ENCODE results near the gene MDFI. TPM values are rescaled to one million over a fixed set of nuclear protein-coding genes. Genes with fewer than 3 reads are reported as not detected.
A peak's percentile ranks its signal among the peaks of the same experiment; 100 is the strongest.

The MDFI gene
- total and polyA plus RNA-seq, 7 donors: 0.53 to 3.0 (median 0.93) TPM

DNA sequence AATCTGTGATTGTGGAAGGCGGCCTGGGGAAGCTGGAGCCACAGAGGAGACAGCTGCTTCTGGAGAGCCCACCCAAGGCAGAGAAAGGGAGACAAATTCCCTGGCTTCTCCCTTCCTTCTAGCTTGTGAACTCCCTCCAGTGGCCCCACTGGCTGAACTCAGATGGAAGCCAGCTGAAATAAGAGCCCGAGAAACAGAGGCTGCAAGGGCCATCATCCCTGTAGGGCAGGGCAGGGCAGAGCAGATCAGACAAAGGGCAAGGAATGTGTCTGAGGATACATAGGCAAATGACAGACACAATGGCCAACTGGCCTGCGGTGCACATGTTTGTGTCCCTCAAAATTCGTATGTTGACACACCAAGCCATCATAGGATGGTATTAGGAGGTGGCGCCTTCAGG, 25.3 kb downstream of the MDFI start:
- no peak overlapping the region for H3K27ac ChIP-seq
- intact Hi-C loops (cut with DNase I): no loop called here
- TF ChIP-seq, protein P1, sequence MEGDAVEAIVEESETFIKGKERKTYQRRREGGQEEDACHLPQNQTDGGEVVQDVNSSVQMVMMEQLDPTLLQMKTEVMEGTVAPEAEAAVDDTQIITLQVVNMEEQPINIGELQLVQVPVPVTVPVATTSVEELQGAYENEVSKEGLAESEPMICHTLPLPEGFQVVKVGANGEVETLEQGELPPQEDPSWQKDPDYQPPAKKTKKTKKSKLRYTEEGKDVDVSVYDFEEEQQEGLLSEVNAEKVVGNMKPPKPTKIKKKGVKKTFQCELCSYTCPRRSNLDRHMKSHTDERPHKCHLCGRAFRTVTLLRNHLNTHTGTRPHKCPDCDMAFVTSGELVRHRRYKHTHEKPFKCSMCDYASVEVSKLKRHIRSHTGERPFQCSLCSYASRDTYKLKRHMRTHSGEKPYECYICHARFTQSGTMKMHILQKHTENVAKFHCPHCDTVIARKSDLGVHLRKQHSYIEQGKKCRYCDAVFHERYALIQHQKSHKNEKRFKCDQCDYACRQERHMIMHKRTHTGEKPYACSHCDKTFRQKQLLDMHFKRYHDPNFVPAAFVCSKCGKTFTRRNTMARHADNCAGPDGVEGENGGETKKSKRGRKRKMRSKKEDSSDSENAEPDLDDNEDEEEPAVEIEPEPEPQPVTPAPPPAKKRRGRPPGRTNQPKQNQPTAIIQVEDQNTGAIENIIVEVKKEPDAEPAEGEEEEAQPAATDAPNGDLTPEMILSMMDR (IDR thresholded peaks at IDR 0.05): no peak
- no peak for ATAC-seq
- DNase-seq: peak in 1 of 2 donors; percentile 36
- H3K9me3 ChIP-seq: no peaks in the 10 kb centered on the region
- no peaks in the 10 kb centered on the region for H3K27me3 ChIP-seq (ENCODE audit: insufficient read depth in 3 of 3, low read length in 2 of 3)
- H3K4me1 ChIP-seq: no peaks in the 10 kb centered on the region
- H3K4me3 ChIP-seq: no peak overlapping the region
- WGBS, 3 donors: 72 to 80% (median 78%) methylated on average over 5 of the region's 5 CpGs
- no peaks in the 10 kb centered on the region for H3K36me3 ChIP-seq (ENCODE audit: insufficient read depth in 1 of 2, low read depth in 1 of 2)

DNA sequence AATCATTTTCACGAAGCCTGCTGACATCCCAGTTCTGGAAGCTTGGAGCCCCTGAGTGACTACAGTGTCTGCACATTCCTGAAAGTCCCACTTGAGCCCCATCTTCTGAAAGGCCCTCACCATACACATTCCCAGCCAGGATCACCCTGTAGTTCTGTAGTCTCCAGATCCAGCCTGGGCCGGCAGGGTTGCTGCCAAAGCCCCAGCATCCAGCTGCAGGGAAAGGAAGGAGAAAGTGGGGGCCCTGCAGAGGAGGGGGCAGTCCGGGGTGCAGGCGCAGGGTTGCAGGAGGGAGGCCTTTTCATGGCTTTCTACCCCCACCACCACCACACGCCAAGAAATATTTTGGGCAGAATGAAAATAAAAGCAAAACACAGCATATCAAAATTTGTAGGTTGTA, 26.0 kb downstream of the MDFI start:
- intact Hi-C loops (cut with DNase I): no loop called here
- no peaks in the 10 kb centered on the region for H3K4me1 ChIP-seq
- no peaks in the 10 kb centered on the region for H3K9me3 ChIP-seq
- WGBS, 3 donors: 58 to 66% (median 60%) methylated on average over 5 of the region's 5 CpGs
- no peak overlapping the region for H3K27ac ChIP-seq
- H3K36me3 ChIP-seq (ENCODE audit: insufficient read depth in 1 of 2, low read depth in 1 of 2): no peaks in the 10 kb centered on the region
- no peak for ATAC-seq
- H3K4me3 ChIP-seq: no peak overlapping the region
- DNase-seq: peak in 1 of 2 donors; percentile 25
- no peaks in the 10 kb centered on the region for H3K27me3 ChIP-seq (ENCODE audit: insufficient read depth in 3 of 3, low read length in 2 of 3)
- TF ChIP-seq, protein P1 (IDR thresholded peaks at IDR 0.05): no peak

DNA sequence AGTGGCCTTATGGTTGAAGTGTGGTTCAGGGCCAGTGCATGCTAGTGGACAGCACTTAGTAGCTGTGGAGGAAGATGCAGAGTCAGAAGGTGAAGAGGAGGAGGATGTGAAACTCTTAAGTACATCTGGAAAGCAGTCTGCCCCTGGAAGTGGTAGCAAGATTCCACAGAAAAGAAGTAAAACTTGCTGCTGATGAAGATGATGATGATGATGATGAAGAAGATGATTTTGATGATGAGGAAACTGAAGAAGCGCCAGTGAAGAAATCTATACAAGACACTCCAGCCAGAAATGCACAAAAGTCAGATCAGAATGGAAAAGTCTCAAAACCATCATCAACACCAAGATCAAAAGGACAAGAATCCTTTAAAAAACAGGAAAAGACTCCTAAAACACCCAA, 28.9 kb downstream of the MDFI start:
- Histone ChIP-seq H3K27me3 (ENCODE audit: insufficient read depth in 3 of 3, low read length in 2 of 3) (no peaks in the 10 kb centered on the region), H3K4me1 (no peaks in the 10 kb centered on the region), H3K4me3 (no peak overlapping the region), H3K36me3 (ENCODE audit: insufficient read depth in 1 of 2, low read depth in 1 of 2) (no peaks in the 10 kb centered on the region), H3K27ac (no peak overlapping the region), H3K9me3 (no peaks in the 10 kb centered on the region)
- WGBS, 3 donors: 98 to 100% (median 100%) methylated on average over 1 of the region's 1 CpG
- no peak for ATAC-seq
- no peak for DNase-seq
- TF ChIP-seq, protein P1 (IDR thresholded peaks at IDR 0.05): no peak
- intact Hi-C loops (cut with DNase I): no loop called here

DNA sequence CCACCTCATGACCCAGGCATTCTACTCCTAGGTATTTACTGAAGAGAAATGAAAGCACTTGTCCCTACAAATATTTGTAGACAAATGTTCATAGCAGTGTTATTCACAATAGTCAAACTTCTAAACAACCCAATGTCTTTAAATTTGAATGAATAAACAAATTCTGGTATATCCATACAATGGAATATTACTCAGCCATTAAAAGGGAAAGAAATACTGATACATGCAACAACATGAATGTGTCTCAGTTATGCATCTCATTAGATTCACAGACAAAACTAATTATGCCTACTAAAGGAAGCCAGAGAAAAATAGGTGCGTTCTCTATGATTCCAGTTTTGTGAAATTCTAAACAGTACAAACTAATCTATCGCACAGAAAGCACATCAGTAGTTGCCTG, 30.7 kb downstream of the MDFI start:
- Histone ChIP-seq H3K9me3 (no peaks in the 10 kb centered on the region), H3K4me1 (no peaks in the 10 kb centered on the region), H3K4me3 (no peak overlapping the region), H3K36me3 (ENCODE audit: insufficient read depth in 1 of 2, low read depth in 1 of 2) (no peaks in the 10 kb centered on the region), H3K27me3 (ENCODE audit: insufficient read depth in 3 of 3, low read length in 2 of 3) (no peaks in the 10 kb centered on the region), H3K27ac (no peak overlapping the region)
- TF ChIP-seq, protein P1 (IDR thresholded peaks at IDR 0.05): no peak
- ATAC-seq (no peak), DNase-seq (no peak)
- WGBS, 3 donors: 97 to 98% (median 98%) methylated on average over 2 of the region's 2 CpGs
- intact Hi-C loops (cut with DNase I): no loop called here

DNA sequence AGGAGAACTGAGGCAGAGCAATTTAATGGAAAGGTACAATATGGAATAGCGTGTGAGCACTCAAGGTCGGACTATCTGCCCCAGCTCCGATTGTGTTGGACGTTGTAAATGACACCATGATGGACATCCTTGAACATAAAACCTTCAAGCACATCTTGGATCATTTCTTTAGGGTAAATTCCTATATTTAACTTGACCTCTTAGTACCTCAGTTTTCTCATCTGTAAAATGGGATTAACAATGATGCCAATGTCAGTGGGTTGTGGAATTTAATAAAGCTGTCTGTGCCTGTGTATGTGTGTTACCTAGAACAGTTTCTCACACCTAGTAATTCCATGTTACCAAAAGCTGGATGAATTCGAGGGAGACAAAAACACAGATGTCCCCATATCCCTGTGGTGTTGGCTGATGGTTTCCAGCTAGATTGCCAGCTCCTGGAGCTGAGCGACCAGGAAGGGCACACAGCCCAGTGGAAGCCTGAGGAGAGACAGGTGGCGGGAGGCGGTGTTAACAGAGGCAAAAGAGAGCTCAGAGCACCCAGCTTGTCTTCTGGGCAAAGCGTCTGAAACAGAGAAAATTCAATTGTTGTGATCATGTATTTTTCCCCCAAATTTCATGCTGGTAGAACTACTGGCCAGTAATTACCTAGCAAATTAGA, 32.6 kb downstream of the MDFI start:
- WGBS, 3 donors: 55 to 57% (median 56%) methylated on average over 9 of the region's 9 CpGs
- peak in 1 of 2 donors; percentile 12 for DNase-seq
- no peak for ATAC-seq
- Histone ChIP-seq H3K9me3 (no peaks in the 10 kb centered on the region), H3K4me3 (no peak overlapping the region), H3K36me3 (ENCODE audit: insufficient read depth in 1 of 2, low read depth in 1 of 2) (no peaks in the 10 kb centered on the region), H3K27me3 (ENCODE audit: insufficient read depth in 3 of 3, low read length in 2 of 3) (no peaks in the 10 kb centered on the region), H3K27ac (no peak overlapping the region), H3K4me1 (no peaks in the 10 kb centered on the region)
- intact Hi-C loops (cut with DNase I): no loop called here
- TF ChIP-seq, protein P1 (IDR thresholded peaks at IDR 0.05): no peak
